Endothelial cell of umbilical vein (primary cell): ENCODE measurements around the gene TICAM1. TPM values are rescaled to one million over a fixed set of nuclear protein-coding genes. Genes with fewer than 3 reads are reported as not detected.

ENCODE experiments used
- BruUV-seq: library from RNA; stranded (reverse); fragments of 400-500 nt; replicated peaks from 2 replicates; lab custom pipeline; 2021; lab: Mats Ljungman, UMichigan
- CTCF ChIA-PET: fragments of 300-600, 350-600 bp; sonication (Branson Sonifier 250); formaldehyde crosslinking; loops from one replicate; lab custom pipeline; 2021; ENCODE audit warnings: antibody characterized with exemption, inconsistent platforms; lab: Charles Lee
- POLR2A ChIA-PET: fragments of 300-600, 350-600 bp; sonication (Branson Sonifier 250); formaldehyde crosslinking; loops from one replicate; lab custom pipeline; 2021; ENCODE audit warnings: antibody characterized with exemption, inconsistent platforms; lab: Charles Lee
- DNase-seq: peaks from one replicate; pipeline ENCODE4 v3.0.0-alpha.2; 2011; ENCODE audit warnings: low read depth, low spot score
- FAIRE-seq: peaks from 2 replicates; lab custom pipeline; 2011; peaks lifted over from hg19 to GRCh38; lab: Jason Lieb, UNC
- H2AFZ ChIP-seq: 2 replicates; pipeline ENCODE4 v1.6.0; 2012; ENCODE audit warnings: low read depth, low read length, control low read depth, inconsistent platforms
- H3K27ac ChIP-seq: 2 replicates; pipeline ENCODE4 v1.5.1; 2011; ENCODE audit warnings: low read depth, mild to moderate bottlenecking, control low read depth, low read length, moderate library complexity; ENCODE audit not compliant: insufficient read depth
- H3K27me3 ChIP-seq, 2 experiments: 2 replicates each; pipeline versions ENCODE4 v1.6.0 to v1.6.1; 2011; ENCODE audit warnings: low read length in 2 of 2, mixed read lengths in 1 of 2; ENCODE audit not compliant: control insufficient read depth in 2 of 2, insufficient read depth in 2 of 2
- H3K36me3 ChIP-seq, 2 experiments: 2 replicates in 1 of 2; 3 replicates in 1 of 2; pipeline ENCODE4 v1.5.1; 2011; ENCODE audit warnings: low read length in 2 of 2, mild to moderate bottlenecking in 1 of 2, moderate library complexity in 1 of 2; ENCODE audit not compliant: control insufficient read depth in 2 of 2, insufficient read depth in 2 of 2; ENCODE audit errors: extremely low read depth in 1 of 2
- H3K4me1 ChIP-seq: 3 replicates; pipeline ENCODE4 v1.5.1; 2011; ENCODE audit warnings: mild to moderate bottlenecking, low read length; ENCODE audit not compliant: control insufficient read depth, insufficient read depth; ENCODE audit errors: extremely low read depth
- H3K4me2 ChIP-seq: 2 replicates; pipeline ENCODE4 v1.6.1; 2011; ENCODE audit warnings: low read length, control low read depth, mixed read lengths; ENCODE audit not compliant: insufficient read depth
- H3K4me3 ChIP-seq, 3 experiments: fragments of 200-600 bp in 1 of 3; sonication (generic), shearing (Covaris generic) in 1 of 3; replicated peaks in 1 of 3; 2 replicates each; pipeline ENCODE4 v1.5.1; 2011 to 2016; ENCODE audit warnings: control low read depth in 3 of 3, low read length in 3 of 3, mild to moderate bottlenecking in 2 of 3, inconsistent platforms in 1 of 3, low read depth in 1 of 3, moderate library complexity in 1 of 3; ENCODE audit not compliant: insufficient read depth in 1 of 3
- H3K79me2 ChIP-seq: 2 replicates; pipeline ENCODE4 v1.6.0; 2012; ENCODE audit warnings: low read length, inconsistent platforms; ENCODE audit not compliant: control insufficient read depth, insufficient read depth
- H3K9ac ChIP-seq: replicated peaks from 2 replicates; pipeline ENCODE3; 2011; ENCODE audit warnings: low read length, control low read depth; ENCODE audit not compliant: insufficient read depth; ENCODE audit errors: extremely low read depth
- H3K9me1 ChIP-seq: replicated peaks from 3 replicates; pipeline ENCODE4 v1.6.0; 2011; ENCODE audit warnings: mild to moderate bottlenecking, low read length; ENCODE audit not compliant: control insufficient read depth, insufficient read depth; ENCODE audit errors: extremely low read depth
- H3K9me3 ChIP-seq: replicated peaks from 2 replicates; pipeline ENCODE4 v1.5.1; 2012; ENCODE audit warnings: low read length, inconsistent platforms; ENCODE audit not compliant: control insufficient read depth, insufficient read depth
- H4K20me1 ChIP-seq: replicated peaks from 2 replicates; pipeline ENCODE3; 2011; ENCODE audit warnings: mild to moderate bottlenecking, low read length; ENCODE audit not compliant: control insufficient read depth, insufficient read depth; ENCODE audit errors: extremely low read depth
- EZH2 ChIP-seq: IDR thresholded peaks from 2 replicates; pipeline ENCODE4 v1.6.1; 2012; ENCODE audit warnings: borderline replicate concordance, low read depth, mild to moderate bottlenecking, moderate library complexity, low read length, inconsistent platforms; ENCODE audit not compliant: severe bottlenecking
- FOS ChIP-seq: IDR thresholded peaks from 2 replicates; pipeline ENCODE4 v1.6.1; 2011; ENCODE audit warnings: mild to moderate bottlenecking, low read length, moderate library complexity, borderline replicate concordance; ENCODE audit not compliant: insufficient read depth
- GATA2 ChIP-seq: IDR thresholded peaks from 2 replicates; pipeline ENCODE4 v1.7.0; 2011; ENCODE audit warnings: low read depth, mild to moderate bottlenecking, moderate library complexity, mixed read lengths, low read length; ENCODE audit not compliant: insufficient read length, insufficient read depth
- JUN ChIP-seq: IDR thresholded peaks from 2 replicates; pipeline ENCODE4 v1.6.1; 2011; ENCODE audit warnings: borderline replicate concordance, low read depth; ENCODE audit not compliant: insufficient read length, insufficient read depth
- MYC ChIP-seq: IDR thresholded peaks from one replicate; pipeline ENCODE4 v1.6.1; 2011; ENCODE audit warnings: mild to moderate bottlenecking, low read depth, low read length
- POLR2A ChIP-seq: IDR thresholded peaks from 2 replicates; pipeline ENCODE4 v1.6.1; 2012; ENCODE audit warnings: low read depth, mild to moderate bottlenecking, control low read depth, low read length
- POLR2AphosphoS5 ChIP-seq: IDR thresholded peaks from 2 replicates; pipeline ENCODE4 v1.6.1; 2012; ENCODE audit warnings: low read depth, mild to moderate bottlenecking, control low read depth, low read length, moderate library complexity; ENCODE audit not compliant: insufficient read depth
- dilution Hi-C: fragments of 300-500 bp; cut with MboI; formaldehyde crosslinking; loops from one replicate; pipeline ENCODE4 v1.15.0; 2019; ENCODE audit warnings: low sequenced_read_pairs; ENCODE audit not compliant: extremely low pct_ligation_motif_present
- intact Hi-C: fragments of 100-400 bp; cut with micrococcal nuclease; formaldehyde crosslinking; loops from one replicate; pipeline ENCODE4 v1.10.0; 2022
- polyA plus RNA-seq, 4 experiments: library from polyadenylated mRNA; depleted of rRNA in 3 of 4; stranded (reverse) in 3 of 4; unstranded in 1 of 4; fragments of >200 nt; gene quantifications; 2 replicates each; pipeline versions ENCODE4 v1.2.1 to v1.2.3, GENCODE V29; 2011 to 2012; ENCODE audit warnings: missing spikeins in 1 of 4
- total RNA-seq: library from RNA; stranded (reverse); gene quantifications from 2 replicates; pipeline ENCODE4 v1.2.3, GENCODE V29; 2021
- TF ChIP-seq, protein P1 (sequence below), 2 donors: IDR thresholded peaks; 1 replicate in 1 of 2; 2 replicates in 1 of 2; pipeline ENCODE4 v1.5.1; 2011; ENCODE audit warnings: low read length in 2 of 2, mild to moderate bottlenecking in 2 of 2, moderate library complexity in 2 of 2, control low read depth in 1 of 2, inconsistent platforms in 1 of 2, low read depth in 1 of 2; ENCODE audit not compliant: insufficient read depth in 1 of 2; ENCODE audit errors: extremely low read depth in 1 of 2
- TF ChIP-seq, protein P2 (sequence below): IDR thresholded peaks from 2 replicates; pipeline ENCODE4 v1.6.1; 2011; ENCODE audit not compliant: insufficient read depth, insufficient read length

The TICAM1 gene
- total and polyA plus RNA-seq, 2 donors (not counting 3 experiments of a cell fraction or from before 2014, with no cell fraction given), result 4.8 to 17.6 TPM

DNA sequence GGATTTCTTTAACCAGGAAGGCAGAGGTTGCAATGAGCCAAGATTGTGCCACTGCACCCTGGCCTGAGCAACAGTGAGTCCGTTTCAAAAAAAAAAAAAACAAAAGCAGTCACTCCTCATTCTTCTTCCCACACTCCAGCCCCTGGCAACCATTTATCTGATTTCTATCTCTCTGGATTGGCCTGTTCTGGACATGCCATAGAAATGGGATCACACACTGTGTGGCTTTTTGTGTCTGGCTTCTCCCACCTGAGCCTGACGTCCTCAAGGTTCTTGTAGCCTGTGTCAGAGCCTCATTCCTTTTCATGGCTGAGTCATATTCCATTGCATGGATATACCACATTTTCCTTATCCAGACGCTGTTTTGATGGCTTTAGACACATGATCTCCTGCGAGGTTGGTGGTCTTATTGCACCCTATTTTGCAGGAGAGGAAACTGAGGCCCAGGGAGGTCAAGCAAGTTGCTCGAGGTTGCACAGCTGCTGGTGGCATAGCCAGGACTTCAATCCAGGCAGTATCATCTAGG, 55.8 kb downstream of the TICAM1 start:
- Histone ChIP-seq H3K9ac (no peak overlapping the region), H3K4me2 (no peak overlapping the region), H3K27me3 (no peaks in the 10 kb centered on the region), H3K27ac (no peak overlapping the region), H3K4me1 (no peaks in the 10 kb centered on the region), H4K20me1 (no peaks in the 10 kb centered on the region), H3K9me3 (no peaks in the 10 kb centered on the region), H3K36me3 (no peaks in the 10 kb centered on the region), H3K4me3 (no peak overlapping the region), H2AFZ (no peak overlapping the region), H3K79me2 (no peaks in the 10 kb centered on the region), H3K9me1 (no peaks in the 10 kb centered on the region)
- TF ChIP-seq JUN (no peak), POLR2A (no peak), EZH2 (no peak), GATA2 (no peak), FOS (no peak), MYC (no peak), POLR2AphosphoS5 (no peak)
- TF ChIP-seq, protein P1, sequence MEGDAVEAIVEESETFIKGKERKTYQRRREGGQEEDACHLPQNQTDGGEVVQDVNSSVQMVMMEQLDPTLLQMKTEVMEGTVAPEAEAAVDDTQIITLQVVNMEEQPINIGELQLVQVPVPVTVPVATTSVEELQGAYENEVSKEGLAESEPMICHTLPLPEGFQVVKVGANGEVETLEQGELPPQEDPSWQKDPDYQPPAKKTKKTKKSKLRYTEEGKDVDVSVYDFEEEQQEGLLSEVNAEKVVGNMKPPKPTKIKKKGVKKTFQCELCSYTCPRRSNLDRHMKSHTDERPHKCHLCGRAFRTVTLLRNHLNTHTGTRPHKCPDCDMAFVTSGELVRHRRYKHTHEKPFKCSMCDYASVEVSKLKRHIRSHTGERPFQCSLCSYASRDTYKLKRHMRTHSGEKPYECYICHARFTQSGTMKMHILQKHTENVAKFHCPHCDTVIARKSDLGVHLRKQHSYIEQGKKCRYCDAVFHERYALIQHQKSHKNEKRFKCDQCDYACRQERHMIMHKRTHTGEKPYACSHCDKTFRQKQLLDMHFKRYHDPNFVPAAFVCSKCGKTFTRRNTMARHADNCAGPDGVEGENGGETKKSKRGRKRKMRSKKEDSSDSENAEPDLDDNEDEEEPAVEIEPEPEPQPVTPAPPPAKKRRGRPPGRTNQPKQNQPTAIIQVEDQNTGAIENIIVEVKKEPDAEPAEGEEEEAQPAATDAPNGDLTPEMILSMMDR (IDR thresholded peaks at IDR 0.05; ENCODE audit: extremely low read depth in 1 of 2, insufficient read depth in 1 of 2, low read depth in 1 of 2, low read length in 2 of 2), result no peak
- TF ChIP-seq, protein P2, sequence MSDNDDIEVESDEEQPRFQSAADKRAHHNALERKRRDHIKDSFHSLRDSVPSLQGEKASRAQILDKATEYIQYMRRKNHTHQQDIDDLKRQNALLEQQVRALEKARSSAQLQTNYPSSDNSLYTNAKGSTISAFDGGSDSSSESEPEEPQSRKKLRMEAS, result no peak
- no TSS peak for BruUV-seq
- dilution Hi-C loops, result no loop called here
- FAIRE-seq, result no peak
- POLR2A ChIA-PET, result no interaction called here
- no peak for DNase-seq
- intact Hi-C loops, result no loop called here
- CTCF ChIA-PET, result interaction anchor here (1.4 kb wide), 1 partner anchor 15 kb away, joined by 5 read pairs; the partner anchor contains the start of gene FEM1A
